ENCODE results near the gene ACLY.

The ACLY gene

DNA sequence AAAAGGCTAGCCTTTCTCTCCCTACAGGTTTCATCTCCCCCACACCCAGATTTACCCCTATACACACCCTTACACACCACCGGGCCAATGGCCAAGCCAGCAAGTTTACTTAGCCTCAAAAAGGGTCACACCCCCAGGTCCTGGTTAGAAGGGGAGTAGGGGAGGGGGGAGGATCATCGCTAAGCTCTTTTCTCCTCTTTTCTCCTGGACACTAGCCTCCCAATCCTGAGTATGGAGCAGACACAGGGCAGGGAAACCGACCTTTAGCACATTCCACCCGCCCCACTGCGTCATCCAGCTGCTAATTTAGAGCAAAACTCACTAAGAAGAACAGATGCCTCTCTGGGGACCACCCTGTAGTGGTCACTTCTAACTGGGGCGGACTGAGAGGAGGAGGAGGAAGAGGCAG, 4.4 kb downstream of the ACLY start:
- Histone ChIP-seq H3K18ac (ENCODE audit: low read length) (no peak overlapping the region), H4K5ac (ENCODE audit: low read length) (no peak overlapping the region), H3K23ac (ENCODE audit: low read length) (no peak overlapping the region), H3K79me2 (ENCODE audit: control insufficient read depth, insufficient read depth, low read length) (peaks cover 82% of the 10 kb centered on the region), H3K56ac (ENCODE audit: low read length) (peak overlapping the region; percentile 82), H3K9ac (ENCODE audit: low read length) (peak overlapping the region; percentile 27), H2BK15ac (replicated peaks; ENCODE audit: low read depth) (no peak overlapping the region), H3K36me3 (ENCODE audit: control insufficient read depth, insufficient read depth, low read length) (peaks cover 30% of the 10 kb centered on the region), H2BK120ac (ENCODE audit: low read depth, low read length) (no peak overlapping the region), H2BK5ac (ENCODE audit: low read length) (peak overlapping the region; percentile 68), H3K27me3 (ENCODE audit: insufficient read depth, low read length, poor library complexity) (no peaks in the 10 kb centered on the region), H3K27ac (ENCODE audit: low read depth, low read length) (peak overlapping the region; percentile 58), H3K79me1 (ENCODE audit: low read length) (peaks cover 42% of the 10 kb centered on the region), H3K4me1 (ENCODE audit: control insufficient read depth, low read depth, low read length) (peaks cover 36% of the 10 kb centered on the region), H4K8ac (ENCODE audit: low read depth, low read length) (no peak overlapping the region), H3K4me2 (ENCODE audit: low read length) (peak overlapping the region; percentile 2), H2AK5ac (ENCODE audit: low read length) (peak overlapping the region; percentile 41), H3K4ac (ENCODE audit: low read depth, low read length) (no peak overlapping the region), H3K4me3 (ENCODE audit: low read length) (no peak overlapping the region)
- WGBS (ENCODE audit: extremely low coverage, insufficient coverage, low lambda C conversion rate), result no CpG with 5 or more reads among the region's 6 CpGs
- peak; percentile 36 for DNase-seq

DNA sequence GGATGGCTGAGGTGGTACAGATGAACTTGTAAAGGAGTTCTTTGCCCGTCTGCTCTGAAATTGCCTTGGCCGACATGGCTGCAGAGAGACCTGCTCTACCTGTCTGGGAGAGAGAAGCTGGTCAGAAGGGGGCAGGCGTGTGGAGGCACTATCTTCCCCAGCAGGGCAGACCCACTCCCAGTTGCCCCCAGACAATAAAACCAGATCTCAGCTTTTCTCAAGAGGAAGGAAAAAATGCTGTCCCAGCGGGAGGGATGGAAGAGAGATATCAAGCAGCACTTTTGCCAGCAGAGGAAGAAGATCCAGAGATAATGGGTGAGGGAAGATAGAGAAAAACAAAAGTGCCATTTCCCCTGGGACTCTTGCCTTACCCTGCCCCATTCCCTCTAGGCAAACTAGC, 5.0 kb downstream of the ACLY start:
- Histone ChIP-seq H2BK15ac (replicated peaks; ENCODE audit: low read depth) (no peak overlapping the region), H3K27ac (ENCODE audit: low read depth, low read length) (peak overlapping the region; percentile 68), H2AK5ac (ENCODE audit: low read length) (no peak overlapping the region), H3K36me3 (ENCODE audit: control insufficient read depth, insufficient read depth, low read length) (peaks cover 35% of the 10 kb centered on the region), H3K4ac (ENCODE audit: low read depth, low read length) (no peak overlapping the region), H3K18ac (ENCODE audit: low read length) (no peak overlapping the region), H3K4me1 (ENCODE audit: control insufficient read depth, low read depth, low read length) (peaks cover 36% of the 10 kb centered on the region), H3K4me3 (ENCODE audit: low read length) (no peak overlapping the region), H3K79me2 (ENCODE audit: control insufficient read depth, insufficient read depth, low read length) (peaks cover 86% of the 10 kb centered on the region), H4K8ac (ENCODE audit: low read depth, low read length) (no peak overlapping the region), H3K4me2 (ENCODE audit: low read length) (peak overlapping the region; percentile 7), H2BK120ac (ENCODE audit: low read depth, low read length) (no peak overlapping the region), H3K23ac (ENCODE audit: low read length) (no peak overlapping the region), H3K27me3 (ENCODE audit: insufficient read depth, low read length, poor library complexity) (no peaks in the 10 kb centered on the region), H3K9ac (ENCODE audit: low read length) (peak overlapping the region; percentile 50), H2BK5ac (ENCODE audit: low read length) (peak overlapping the region; percentile 6), H4K5ac (ENCODE audit: low read length) (no peak overlapping the region), H3K79me1 (ENCODE audit: low read length) (peaks cover 48% of the 10 kb centered on the region), H3K56ac (ENCODE audit: low read length) (peak overlapping the region; percentile 56)
- no CpG with 5 or more reads among the region's 4 CpGs for WGBS (ENCODE audit: extremely low coverage, insufficient coverage, low lambda C conversion rate)
- DNase-seq, result peak; percentile 96

DNA sequence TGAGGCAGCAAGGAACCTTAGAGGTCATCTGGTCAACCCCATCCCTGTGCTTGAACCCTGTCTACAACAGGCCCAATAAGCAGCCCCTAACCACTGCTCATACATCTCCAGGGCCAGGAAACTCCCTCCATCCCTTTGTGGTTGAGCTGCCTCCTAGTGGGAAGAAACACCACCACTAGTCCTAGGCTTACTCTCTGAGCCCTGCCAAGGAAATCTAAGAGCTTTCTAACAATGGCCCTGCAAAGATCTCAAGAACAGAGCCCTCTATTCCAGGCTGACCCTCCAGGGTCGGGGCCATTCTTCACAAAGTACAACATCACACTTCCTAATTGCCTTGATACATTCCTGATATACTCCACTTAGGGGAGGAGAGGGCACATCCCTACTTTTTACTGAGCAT, 5.8 kb downstream of the ACLY start:
- no peak overlapping the region for H3K18ac ChIP-seq (ENCODE audit: low read length)
- no peak overlapping the region for H4K5ac ChIP-seq (ENCODE audit: low read length)
- H3K27ac ChIP-seq (ENCODE audit: low read depth, low read length), result no peak overlapping the region
- peaks cover 79% of the 10 kb centered on the region for H3K79me2 ChIP-seq (ENCODE audit: control insufficient read depth, insufficient read depth, low read length)
- H3K4me1 ChIP-seq (ENCODE audit: control insufficient read depth, low read depth, low read length), result peaks cover 36% of the 10 kb centered on the region
- no peak overlapping the region for H3K23ac ChIP-seq (ENCODE audit: low read length)
- peak overlapping the region; percentile 50 for H3K9ac ChIP-seq (ENCODE audit: low read length)
- H3K27me3 ChIP-seq (ENCODE audit: insufficient read depth, low read length, poor library complexity), result no peaks in the 10 kb centered on the region
- H3K79me1 ChIP-seq (ENCODE audit: low read length), result peaks cover 52% of the 10 kb centered on the region
- H4K8ac ChIP-seq (ENCODE audit: low read depth, low read length), result no peak overlapping the region
- no peak overlapping the region for H2BK5ac ChIP-seq (ENCODE audit: low read length)
- H3K4ac ChIP-seq (ENCODE audit: low read depth, low read length), result no peak overlapping the region
- WGBS (ENCODE audit: extremely low coverage, insufficient coverage, low lambda C conversion rate), result no CpG with 5 or more reads among the region's 1 CpG
- DNase-seq, result peak; percentile 58
- no peak overlapping the region for H2BK15ac ChIP-seq (replicated peaks; ENCODE audit: low read depth)
- H3K4me3 ChIP-seq (ENCODE audit: low read length), result no peak overlapping the region
- peak overlapping the region; percentile 56 for H3K56ac ChIP-seq (ENCODE audit: low read length)
- H3K36me3 ChIP-seq (ENCODE audit: control insufficient read depth, insufficient read depth, low read length), result peaks cover 40% of the 10 kb centered on the region
- H2BK120ac ChIP-seq (ENCODE audit: low read depth, low read length), result no peak overlapping the region
- no peak overlapping the region for H2AK5ac ChIP-seq (ENCODE audit: low read length)
- no peak overlapping the region for H3K4me2 ChIP-seq (ENCODE audit: low read length)

DNA sequence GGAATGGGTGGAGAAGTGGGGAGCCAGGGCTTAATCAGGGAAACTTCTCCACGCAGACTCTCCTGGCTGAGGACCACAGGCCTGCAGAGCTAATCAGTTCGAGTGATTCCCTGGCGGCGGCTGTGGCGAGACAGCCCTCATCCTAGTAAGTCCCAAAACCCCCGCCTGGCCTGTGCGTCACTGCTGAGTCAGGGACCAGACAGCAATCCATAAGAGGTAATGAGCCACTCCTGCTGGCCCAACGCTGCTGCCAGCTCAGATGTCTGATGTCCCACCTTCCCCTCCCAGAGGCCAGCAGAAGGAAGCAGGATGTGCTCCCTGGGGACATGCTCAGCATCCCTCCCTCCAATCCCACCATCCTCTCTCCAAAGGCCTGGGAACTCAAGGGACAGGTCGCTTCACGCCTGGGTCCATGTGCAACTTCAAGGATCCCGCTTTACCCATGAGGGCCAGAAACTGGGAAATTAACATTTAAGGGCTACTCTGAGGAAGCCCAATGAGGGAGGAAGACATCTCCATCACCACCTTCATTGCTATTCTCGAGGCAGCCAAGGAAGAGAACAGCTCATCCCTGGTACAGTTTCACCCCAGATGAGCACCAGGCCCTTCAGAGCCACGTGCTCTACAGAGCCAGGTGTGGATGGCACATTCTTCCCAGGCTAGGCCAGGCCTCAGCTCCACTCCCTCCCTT, 7.9 kb downstream of the ACLY start:
- peaks cover 53% of the 10 kb centered on the region for H3K36me3 ChIP-seq (ENCODE audit: control insufficient read depth, insufficient read depth, low read length)
- no peak overlapping the region for H4K5ac ChIP-seq (ENCODE audit: low read length)
- DNase-seq, result no peak
- H3K27me3 ChIP-seq (ENCODE audit: insufficient read depth, low read length, poor library complexity), result no peaks in the 10 kb centered on the region
- WGBS (ENCODE audit: extremely low coverage, insufficient coverage, low lambda C conversion rate), result no CpG with 5 or more reads among the region's 13 CpGs
- H3K79me2 ChIP-seq (ENCODE audit: control insufficient read depth, insufficient read depth, low read length), result peaks cover 61% of the 10 kb centered on the region
- no peak overlapping the region for H2BK15ac ChIP-seq (replicated peaks; ENCODE audit: low read depth)
- H2BK120ac ChIP-seq (ENCODE audit: low read depth, low read length), result no peak overlapping the region
- peaks cover 27% of the 10 kb centered on the region for H3K4me1 ChIP-seq (ENCODE audit: control insufficient read depth, low read depth, low read length)
- no peak overlapping the region for H3K18ac ChIP-seq (ENCODE audit: low read length)
- H3K9ac ChIP-seq (ENCODE audit: low read length), result no peak overlapping the region
- no peak overlapping the region for H3K23ac ChIP-seq (ENCODE audit: low read length)
- peaks cover 55% of the 10 kb centered on the region for H3K79me1 ChIP-seq (ENCODE audit: low read length)
- no peak overlapping the region for H3K4ac ChIP-seq (ENCODE audit: low read depth, low read length)
- no peak overlapping the region for H4K8ac ChIP-seq (ENCODE audit: low read depth, low read length)
- H3K27ac ChIP-seq (ENCODE audit: low read depth, low read length), result no peak overlapping the region
- H3K4me2 ChIP-seq (ENCODE audit: low read length), result no peak overlapping the region
- H3K56ac ChIP-seq (ENCODE audit: low read length), result no peak overlapping the region
- H2AK5ac ChIP-seq (ENCODE audit: low read length), result no peak overlapping the region
- no peak overlapping the region for H2BK5ac ChIP-seq (ENCODE audit: low read length)
- H3K4me3 ChIP-seq (ENCODE audit: low read length), result no peak overlapping the region

DNA sequence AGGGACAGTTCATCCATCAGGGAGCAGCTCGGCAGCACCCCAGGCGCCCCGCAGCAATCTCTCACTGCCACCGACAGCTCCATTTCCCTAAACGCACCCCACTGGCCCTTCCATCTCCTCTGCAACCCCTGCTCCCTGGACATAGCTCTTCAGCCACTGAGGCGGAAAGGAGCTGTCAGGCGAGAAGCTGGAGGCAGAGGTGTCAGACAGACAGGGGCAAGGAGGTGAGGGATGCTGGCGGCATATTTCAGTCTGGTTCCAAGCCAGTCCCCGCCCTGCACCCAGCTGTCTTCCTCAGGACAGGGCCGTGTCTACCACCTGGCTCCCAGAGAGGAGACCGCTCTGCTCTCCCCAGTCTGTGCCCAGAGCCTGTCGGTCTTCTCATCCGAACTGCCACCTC, 9.7 kb downstream of the ACLY start:
- no peak for DNase-seq
- H3K18ac ChIP-seq (ENCODE audit: low read length), result no peak overlapping the region
- peaks cover 10% of the 10 kb centered on the region for H3K4me1 ChIP-seq (ENCODE audit: control insufficient read depth, low read depth, low read length)
- peaks cover 46% of the 10 kb centered on the region for H3K79me1 ChIP-seq (ENCODE audit: low read length)
- H2AK5ac ChIP-seq (ENCODE audit: low read length), result no peak overlapping the region
- H4K8ac ChIP-seq (ENCODE audit: low read depth, low read length), result no peak overlapping the region
- H3K27ac ChIP-seq (ENCODE audit: low read depth, low read length), result no peak overlapping the region
- peaks cover 67% of the 10 kb centered on the region for H3K36me3 ChIP-seq (ENCODE audit: control insufficient read depth, insufficient read depth, low read length)
- no peak overlapping the region for H3K23ac ChIP-seq (ENCODE audit: low read length)
- H3K4ac ChIP-seq (ENCODE audit: low read depth, low read length), result no peak overlapping the region
- H3K4me2 ChIP-seq (ENCODE audit: low read length), result no peak overlapping the region
- no peak overlapping the region for H3K56ac ChIP-seq (ENCODE audit: low read length)
- H4K5ac ChIP-seq (ENCODE audit: low read length), result no peak overlapping the region
- H2BK120ac ChIP-seq (ENCODE audit: low read depth, low read length), result no peak overlapping the region
- H2BK5ac ChIP-seq (ENCODE audit: low read length), result no peak overlapping the region
- H3K4me3 ChIP-seq (ENCODE audit: low read length), result no peak overlapping the region
- H2BK15ac ChIP-seq (replicated peaks; ENCODE audit: low read depth), result no peak overlapping the region
- H3K79me2 ChIP-seq (ENCODE audit: control insufficient read depth, insufficient read depth, low read length), result peaks cover 43% of the 10 kb centered on the region
- no peak overlapping the region for H3K9ac ChIP-seq (ENCODE audit: low read length)
- no CpG with 5 or more reads among the region's 13 CpGs for whole genome bisulfite sequencing (ENCODE audit: extremely low coverage, insufficient coverage, low lambda C conversion rate)
- no peaks in the 10 kb centered on the region for H3K27me3 ChIP-seq (ENCODE audit: insufficient read depth, low read length, poor library complexity)
